Activated CD4-positive, alpha-beta T cell treated with anti-CD3 and anti-CD28 coated beads, Interleukin-10, Interleukin-2, amounts not matched to agents 100 ng/mL and 50 ng/mL, durations not matched to agents 16 hours and 8 hours (primary cell): Measurements from ENCODE around the gene TROAP.

Experiments
- DNase-seq: peaks from one replicate; pipeline ENCODE4 v3.0.0-alpha.2; 2020

Gene TROAP

DNA sequence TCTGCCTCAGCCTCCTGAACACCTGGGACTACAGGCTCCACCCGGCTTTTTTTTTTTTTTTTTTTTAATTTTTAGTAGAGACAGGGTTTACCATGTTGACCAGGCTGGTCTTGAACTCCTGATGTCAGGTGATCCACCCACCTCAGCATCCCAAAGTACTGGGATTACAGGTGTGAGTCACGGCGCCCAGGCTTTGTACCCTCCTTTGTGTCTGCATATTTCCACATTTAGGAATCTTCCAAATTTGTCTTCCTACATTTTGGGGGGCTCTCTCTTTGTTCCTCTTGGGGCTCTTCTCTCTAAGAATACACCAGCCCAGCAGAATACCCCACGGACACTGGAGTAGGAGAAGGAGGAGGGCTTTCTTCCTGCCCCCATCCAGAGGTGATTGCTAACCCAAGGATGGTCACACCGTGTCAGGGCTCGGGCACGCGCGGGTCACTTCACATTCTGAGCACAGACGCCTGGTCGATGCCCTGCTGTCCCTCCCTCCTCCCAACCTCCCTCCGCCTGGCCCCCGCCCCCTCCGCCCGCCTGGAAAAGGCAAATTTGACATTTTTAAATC lies 21.5 kb downstream of the TROAP start:
- no peak for DNase-seq

DNA sequence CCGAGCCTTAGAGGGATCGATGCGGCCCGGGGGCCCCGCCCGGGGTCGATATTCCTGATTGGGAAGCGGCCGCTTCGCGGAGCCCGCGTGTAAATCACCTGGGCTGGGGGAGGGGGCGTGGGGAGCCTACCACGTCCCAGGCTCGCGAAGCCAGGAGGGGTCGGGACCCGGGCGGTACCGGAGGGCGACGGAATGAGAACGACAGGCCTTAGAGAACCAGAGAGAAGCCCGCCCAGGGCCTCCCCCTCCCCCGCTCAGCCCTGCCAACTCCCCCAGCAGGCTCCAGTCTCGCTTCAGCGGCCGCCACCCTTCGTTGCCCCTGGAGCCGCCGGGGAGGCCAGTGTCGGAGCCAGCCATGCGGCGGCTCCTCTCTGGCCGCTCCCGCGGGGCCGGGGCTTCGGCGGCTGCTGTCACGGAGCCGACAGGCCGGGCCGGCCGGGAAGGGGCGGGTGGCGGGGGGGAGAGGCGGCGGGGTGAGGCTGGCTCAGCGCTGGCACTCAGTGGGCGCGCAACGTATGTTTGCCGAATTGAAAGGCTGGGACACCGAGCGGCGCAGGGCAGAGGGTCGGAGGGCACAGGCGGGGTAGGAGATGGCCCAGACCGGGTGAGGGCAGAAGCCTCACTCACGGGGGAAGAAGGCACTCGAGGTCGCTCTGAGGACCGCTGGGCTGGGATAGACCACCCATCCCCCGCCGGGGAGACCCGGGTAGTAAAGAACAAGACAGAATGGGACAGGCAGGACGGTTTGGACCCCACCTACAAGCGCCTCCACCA lies 22.2 kb downstream of the TROAP start:
- no peak for DNase-seq

DNA sequence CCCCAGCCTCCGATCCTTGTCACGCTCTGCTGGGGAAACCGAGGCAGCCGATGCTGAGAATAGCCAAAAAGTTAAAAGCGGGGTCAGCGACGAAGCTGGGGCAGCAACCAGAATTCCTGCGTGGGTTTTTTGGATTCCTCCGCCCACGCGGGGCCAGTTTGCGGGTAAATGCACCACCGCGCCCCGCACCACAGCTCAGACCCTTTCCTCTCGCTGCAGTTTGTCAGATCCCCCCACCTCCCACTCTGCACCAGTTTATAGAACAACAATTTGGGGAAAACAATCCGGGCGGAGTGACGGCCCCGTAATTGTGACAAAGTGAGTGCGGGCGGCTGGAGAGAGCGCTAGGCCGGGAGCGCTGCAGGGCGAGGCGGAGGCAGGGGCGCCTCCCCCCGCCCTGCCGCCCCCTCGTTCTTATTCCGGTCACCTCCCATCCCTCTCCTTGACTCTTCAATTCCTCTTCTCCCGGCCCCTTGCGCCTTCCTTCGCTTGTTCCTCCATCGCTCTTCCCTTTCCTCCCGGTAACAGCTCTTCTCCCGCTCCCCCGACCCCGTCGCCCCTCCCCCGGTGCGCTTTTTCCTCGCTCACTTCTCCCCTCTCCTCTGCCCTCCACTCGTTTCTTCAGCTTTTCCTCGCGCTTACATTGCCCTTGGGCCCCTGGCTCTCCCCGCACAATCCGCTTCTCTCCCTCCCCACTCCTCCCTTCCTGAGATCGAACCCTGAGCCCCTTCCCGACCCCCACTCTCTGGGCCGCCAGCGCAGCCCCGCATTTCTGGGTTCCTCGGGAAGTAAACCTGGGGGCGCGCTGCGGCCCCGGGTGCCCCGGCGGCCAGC lies 23.0 kb downstream of the TROAP start:
- no peak for DNase-seq

DNA sequence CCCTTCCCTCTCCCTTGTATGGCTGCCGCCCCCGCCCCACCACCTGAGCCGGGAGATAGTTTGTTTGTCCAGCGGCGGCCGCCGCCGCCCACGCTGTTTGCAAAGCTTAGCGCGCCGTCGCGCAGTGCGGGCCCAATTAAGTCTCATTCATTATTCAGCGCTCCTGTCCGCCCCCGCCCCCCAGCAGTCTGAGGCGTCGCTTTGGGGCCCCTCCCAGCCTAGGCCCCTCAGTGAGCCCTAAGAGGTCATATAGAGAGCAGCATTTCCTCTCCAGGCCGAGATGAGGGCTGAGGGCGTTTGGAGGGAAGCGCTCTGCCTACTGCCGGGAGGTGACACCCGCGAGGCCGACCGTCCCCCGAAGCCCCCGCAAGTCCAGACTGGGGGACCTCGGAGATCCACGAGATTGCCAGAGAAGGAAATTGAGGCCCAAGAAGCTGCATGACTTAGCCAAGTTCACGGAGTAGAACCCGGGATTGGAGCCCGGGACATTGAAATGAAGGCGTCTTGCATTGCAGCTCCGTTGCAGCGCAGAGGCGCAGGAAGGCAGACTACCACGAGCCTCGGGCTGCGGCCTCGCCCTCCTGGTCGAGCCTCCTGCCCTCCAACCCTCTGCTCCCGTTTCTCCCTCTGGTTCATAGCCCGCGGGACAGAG lies 23.7 kb downstream of the TROAP start, which contains the start of gene DNAJC22:
Gene DNAJC22 (plus strand): TSS at position 230 of the 652 bp plus-strand sequence. CDS start 1,985 bp downstream, outside the sequence.
- DNase-seq, result no peak

DNA sequence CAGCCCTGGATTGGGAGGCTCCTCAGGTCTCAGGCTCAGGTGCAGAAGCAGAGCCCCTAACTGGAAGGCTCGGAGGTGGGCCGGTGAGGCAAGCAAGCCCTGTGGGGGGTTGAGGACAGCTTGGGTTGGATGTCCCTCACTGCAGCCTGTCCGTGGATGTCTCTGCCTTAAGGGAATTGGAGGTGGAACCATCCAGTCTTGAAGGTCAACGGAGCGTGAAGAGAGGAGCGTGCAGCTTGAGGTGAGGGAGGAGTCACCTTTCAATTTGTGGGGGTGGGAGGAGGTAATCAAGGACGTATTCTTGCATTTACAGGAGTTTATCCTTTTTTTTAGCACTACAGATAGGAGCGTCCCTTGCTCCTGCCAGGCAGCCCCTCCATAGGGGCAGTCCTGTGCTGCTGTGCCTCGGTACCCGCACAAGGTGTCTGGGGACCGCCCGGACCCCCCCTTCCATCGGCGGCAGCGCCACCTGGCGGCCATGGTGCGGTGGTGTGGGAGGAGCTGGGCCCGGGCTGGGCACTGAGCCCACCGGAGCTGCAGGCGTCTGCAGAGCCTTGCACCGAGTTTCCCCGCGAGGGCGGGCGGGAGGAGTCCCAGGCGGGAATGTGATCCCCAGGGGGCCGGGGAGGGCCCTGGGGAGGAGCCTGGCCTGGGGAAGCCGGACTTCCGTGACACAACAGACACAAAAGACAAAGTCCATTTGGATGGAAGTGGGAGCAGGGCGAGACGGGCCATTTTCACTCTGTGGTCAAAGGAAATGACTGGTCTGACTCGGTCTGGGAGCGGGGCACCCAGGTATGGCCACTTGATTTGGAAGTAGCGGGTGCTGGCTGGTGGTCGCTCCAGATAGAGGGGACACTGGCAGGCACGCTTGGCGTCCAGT lies 24.5 kb downstream of the TROAP start:
- peak; percentile 78 for DNase-seq

DNA sequence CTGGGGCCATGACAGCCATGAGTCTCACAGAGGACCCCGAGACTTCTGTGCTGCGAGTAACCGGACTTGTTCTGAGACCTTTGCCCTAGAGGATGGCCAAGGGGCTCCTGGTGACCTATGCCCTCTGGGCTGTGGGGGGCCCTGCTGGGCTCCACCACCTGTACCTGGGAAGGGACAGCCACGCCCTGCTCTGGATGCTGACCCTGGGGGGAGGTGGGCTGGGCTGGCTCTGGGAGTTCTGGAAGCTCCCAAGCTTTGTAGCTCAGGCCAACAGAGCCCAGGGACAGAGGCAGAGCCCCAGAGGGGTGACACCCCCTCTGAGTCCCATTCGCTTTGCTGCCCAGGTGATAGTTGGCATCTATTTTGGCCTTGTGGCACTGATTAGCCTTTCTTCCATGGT lies 25.7 kb downstream of the TROAP start:
- DNase-seq, result no peak

DNA sequence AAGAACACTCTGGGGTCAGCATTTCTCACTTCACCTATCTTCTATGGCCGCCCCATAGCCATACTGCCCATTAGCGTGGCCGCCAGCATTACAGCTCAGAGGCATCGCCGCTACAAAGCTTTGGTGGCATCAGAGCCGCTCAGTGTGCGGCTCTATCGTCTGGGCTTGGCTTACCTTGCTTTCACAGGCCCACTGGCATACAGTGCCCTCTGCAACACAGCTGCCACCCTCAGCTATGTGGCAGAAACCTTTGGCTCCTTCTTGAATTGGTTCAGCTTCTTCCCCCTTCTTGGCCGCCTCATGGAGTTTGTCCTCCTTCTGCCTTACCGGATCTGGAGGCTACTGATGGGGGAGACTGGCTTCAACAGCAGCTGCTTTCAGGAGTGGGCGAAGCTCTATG lies 26.2 kb downstream of the TROAP start:
- no peak for DNase-seq

DNA sequence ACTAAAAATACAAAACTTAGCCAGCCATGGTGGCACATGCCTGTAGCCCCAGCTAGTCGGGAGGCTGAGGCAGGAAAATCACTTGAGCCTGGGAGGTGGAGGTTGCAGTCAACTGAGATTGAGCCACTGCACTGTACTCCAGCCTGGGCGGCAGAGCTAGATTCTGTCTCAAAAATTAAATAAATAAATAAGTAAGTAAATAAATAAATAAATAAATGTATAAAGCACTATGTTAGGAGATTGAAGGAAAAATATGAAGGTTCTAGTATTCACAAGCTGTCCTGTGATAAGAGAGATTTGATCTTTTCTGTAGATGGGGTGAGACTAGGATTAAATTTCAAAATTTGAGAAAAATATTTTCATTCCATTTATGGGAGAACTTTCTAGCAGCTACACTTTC lies 29.3 kb downstream of the TROAP start:
- no peak for DNase-seq

DNA sequence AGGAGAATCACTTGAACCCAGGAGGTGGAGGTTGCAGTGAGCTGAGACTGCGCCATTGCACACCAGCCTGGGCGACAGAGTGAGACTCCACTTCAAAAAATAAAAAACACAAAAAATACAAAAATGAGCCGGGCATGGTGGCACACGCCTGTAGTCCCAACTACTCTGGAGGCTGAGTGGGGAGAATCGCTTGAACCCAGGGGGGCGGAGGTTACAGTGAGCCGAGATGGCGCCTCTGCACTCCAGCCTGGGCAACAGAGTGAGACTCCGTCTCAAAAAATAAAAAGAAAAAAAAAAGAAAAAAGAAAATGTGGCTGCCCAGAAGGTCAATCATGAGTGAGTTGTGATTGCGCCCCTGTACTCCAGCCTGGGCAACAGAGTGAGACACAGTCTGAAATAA lies 32.9 kb downstream of the TROAP start:
- no peak for DNase-seq

DNA sequence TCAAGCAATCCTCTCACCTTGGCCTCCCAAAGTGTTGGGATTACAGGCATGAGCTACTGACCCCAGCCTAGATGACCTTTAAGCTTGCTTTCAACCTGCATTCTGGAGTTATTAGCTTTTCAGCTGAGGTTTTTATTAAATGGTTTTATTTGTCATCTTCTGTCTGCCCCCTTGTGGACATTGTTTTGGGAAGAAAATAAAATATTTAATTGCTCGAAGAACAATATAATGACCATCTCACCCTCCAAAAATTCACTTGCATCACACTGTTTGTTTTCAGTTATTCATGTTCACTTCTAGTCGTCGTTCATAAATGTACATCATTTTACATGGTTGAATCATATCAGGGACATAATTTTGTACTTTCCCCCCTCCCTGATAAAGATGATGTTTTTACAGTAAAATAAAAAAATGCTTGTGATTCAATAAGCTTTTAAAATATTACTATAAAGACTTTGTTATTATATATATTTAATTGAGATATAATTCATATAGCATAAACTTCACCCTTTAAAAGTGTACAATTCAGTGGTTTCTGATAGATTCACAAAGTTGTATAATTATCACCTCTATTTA lies 34.1 kb downstream of the TROAP start:
- no peak for DNase-seq

DNA sequence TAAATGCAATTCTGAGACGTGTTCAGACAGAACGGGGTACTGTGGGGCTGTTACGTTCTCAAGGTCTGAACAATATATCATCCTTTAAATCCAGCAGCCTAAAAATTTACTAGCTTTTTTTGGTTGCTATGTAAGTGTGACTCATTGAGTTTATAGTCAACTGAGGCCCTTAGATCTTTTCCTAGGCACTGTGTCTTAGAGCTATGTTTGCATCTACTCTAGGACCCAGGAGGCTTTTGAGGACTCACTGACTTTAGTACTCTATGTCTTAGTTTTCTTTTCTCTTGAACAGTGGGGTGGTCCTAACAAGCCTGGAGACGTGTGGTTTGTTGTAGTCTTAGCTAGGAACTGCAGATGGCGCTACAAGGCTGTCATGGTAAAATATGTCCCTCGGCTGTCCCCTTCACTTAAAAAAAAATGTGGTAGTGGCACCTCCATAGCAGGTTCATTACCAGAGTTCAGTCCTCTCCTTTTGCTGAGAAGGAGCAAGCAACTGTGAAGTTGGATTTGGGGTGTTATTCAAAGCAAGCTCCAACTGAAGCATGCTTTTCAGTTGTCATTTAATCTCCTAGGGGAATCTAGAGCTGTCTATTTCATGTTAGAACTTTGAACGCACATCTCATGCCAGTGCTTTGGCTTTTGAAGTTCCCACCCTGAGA lies 35.6 kb downstream of the TROAP start:
- peak; percentile 73 for DNase-seq

DNA sequence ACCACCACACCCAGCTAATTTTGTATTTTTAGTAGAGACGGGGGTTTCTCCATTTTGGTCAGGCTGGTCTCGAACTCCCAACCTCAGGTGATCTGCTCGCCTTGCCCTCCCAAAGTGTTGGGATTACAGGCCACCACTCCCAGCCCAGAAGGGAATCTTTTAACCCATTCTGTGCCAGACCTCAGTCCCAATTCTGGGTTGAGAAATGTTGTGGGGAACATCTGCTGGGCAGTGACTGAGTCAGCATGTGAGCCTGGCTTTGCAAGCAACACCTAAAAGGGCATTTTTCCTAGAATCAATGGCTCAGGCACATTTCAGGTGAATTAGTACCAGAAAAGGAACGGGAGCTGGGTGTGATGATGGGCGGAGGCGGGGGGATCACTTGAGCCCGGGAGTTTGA lies 36.6 kb downstream of the TROAP start:
- no peak for DNase-seq

DNA sequence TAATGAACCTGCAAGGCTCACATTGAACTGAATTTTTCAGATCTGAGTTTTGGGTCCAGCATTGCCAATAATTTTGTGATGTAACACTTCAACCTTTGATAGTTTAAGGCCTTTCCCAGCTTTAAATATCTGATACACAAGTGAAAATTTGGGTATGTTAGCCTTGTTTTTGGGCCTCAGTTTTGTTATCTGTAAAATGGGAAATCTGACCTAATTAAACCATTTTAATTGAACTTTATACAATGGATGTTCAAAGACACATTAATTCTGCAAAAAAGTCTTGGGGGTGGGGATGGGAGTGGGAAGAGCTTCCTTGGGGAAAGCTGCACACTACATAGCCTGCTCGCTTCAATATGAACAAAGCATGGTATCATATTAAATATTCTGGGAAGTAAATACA lies 39.0 kb downstream of the TROAP start:
- DNase-seq, result no peak

DNA sequence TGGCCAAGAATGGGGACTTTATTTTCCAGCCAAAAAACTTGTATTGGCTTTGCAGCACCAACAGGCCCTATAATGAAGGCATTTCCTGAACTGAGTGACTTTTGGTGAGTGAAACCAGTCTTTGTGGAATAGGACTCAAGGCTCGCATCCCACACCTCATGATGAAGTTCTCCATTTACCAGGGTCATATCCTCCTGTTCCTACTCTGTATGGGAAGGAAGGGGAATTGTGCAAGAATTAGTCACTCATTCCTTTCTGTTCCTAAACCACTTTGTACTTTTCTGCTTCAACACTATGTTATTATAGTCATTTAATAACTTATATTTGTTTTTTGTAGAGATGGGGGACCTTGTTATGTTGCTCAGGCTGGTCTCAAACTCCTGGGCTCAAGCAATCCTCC lies 41.9 kb downstream of the TROAP start:
- DNase-seq, result no peak

DNA sequence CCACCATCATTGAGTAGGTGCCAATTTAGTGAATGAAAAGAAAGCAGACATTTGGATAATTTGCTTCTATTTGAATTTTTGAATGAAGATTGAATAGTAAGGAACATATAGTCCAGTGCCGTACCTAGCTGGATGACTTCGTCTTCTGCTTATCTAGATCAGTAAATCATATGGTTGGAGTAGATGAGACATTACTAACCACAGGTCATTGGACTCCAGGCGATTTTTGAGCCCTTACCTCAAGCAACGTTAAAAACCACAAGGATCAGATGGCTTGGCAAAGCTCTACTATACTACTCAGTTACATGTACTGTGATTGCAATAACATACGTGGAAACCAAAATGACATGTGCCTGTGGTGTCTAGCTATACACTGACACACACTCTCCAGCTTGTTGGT lies 42.5 kb downstream of the TROAP start:
- DNase-seq, result no peak

DNA sequence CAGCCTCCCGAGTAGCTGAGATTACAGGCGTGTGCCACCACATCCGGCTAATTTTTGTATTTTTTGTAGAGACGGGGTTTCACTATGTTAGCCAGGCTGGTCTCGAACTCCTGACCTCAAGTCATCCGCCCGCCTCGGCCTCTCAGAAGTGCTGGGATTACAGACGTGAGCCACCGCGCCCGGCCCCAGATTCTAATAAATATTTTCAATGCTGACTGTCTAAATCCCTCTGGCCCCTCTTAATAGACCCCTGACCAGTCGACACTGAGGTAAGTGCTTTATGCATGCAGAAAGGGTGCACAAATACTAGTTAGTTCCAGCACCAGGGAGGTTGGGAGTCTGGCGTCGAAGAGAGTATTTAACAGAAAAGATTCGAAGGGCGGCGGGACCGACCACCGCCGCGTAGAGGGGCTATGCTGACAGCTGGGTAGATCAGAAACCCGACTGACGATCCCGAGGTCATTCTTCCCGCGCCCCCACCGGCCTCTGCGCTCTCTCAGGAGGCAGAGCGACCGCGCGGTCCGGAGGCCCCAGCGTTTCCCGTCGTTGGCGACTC lies 43.1 kb downstream of the TROAP start:
- DNase-seq, result no peak

DNA sequence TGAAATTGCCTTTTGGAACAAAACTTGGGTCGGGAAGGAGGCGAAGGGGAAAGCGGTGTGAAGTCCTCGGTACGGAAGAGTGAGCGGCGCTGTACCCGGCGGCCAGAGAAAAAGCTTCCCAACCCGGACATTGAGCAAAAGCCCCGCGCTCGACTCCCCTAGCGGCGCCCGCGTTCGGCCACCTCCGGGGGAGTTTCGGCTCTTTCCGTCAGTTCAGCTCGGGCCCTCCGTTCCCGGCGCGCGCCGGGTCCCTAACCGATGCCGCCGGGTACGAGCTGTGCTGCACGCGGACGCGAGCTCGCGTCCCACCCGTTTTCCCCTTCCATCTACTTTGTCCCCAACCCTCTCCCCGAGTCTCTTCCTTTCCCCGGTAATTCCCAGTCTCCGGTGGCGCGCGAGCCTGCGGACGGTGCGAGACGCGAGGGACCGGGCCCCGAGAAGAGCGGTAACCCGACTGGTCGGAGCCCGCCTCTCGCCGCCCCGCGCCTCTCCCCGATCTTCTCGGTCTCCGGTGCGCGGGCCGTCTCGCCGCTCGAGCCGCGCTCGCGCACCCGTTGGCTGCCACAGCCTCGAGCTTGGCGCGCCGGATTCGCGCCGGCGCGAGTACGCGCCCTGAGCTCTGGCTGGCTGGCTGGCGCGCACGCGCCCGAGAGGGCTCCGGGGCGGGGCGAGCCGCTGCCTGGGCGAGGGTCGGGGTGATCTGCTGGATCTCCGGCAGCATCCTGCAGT lies 43.8 kb downstream of the TROAP start:
- peak; percentile 97 for DNase-seq

DNA sequence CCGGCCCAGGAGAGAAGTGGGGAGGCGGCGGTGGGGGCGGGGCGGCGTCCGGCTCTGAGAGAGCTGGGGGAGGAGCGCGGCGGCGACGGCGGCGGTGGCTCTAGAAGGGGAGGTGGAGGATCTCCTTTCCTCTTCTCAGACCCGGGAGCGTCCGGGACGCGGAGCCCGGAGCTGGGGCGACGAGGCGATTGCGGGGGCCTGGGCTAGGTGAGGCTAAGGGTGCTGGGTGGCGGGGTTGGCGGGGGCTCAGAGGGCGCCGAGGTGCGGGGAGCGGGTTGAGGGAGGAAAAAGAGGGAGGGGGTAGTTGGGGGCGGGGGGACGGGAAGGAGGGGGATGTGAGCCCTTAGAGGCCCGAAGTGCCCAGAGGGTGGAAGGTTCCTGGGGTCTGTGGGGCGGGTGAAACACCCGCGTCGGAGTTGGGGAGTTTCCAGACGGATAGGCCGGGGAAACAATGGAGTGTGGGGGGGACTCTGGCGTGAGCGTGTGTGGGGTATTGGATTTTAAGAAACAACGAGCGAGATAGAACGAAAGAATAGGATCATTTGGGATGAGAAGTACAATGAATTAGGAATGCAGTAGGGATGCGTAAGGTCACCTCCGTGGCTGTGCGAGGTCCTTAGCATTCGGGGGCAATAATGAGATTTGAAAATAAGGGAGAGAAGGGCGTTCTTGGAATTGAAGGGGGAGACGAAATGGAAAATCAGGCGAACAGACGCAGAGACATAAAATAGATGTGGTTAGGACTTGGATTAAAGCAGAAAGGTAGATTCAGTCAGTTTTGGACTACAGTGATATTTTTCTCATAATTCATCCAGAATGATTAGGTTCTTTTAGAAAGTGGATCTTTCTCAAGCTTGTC lies 44.6 kb downstream of the TROAP start, which contains the start of gene SPATS2:
Gene SPATS2 (plus strand): TSS at position 82 of the 859 bp plus-strand sequence. CDS start 93,551 bp downstream, outside the sequence.
- DNase-seq, result no peak

DNA sequence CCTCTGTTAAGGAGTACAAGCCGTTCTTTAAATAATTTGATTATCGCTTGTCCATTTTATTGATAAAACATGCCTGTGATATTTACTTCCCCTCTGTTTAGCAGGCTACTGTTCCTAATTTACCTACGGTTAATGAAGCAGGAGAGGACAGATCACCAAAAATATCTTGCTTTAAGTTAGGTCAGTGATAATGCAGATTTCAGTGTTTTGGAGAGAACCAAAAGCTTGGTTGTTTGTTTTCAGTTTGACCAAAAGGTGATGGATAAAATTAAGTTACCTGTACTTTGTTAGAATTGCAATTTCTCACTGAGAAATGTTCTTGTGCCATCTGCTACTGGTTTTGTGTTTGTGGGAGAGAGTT lies 45.2 kb downstream of the TROAP start:
- DNase-seq, result no peak
